Endothelial cell of umbilical vein (primary cell): ENCODE data around the gene ACTBL2.

ENCODE experiments used
- CTCF ChIP-seq, 2 donors: IDR thresholded peaks; 1 replicate in 1 of 2; 2 replicates in 1 of 2; pipeline ENCODE4 v1.5.1; 2011; ENCODE audit warnings: low read length in 2 of 2, mild to moderate bottlenecking in 2 of 2, moderate library complexity in 2 of 2, control low read depth in 1 of 2, inconsistent platforms in 1 of 2, low read depth in 1 of 2; ENCODE audit not compliant: insufficient read depth in 1 of 2; ENCODE audit errors: extremely low read depth in 1 of 2
- EZH2 ChIP-seq: IDR thresholded peaks from 2 replicates; pipeline ENCODE4 v1.6.1; 2012; ENCODE audit warnings: borderline replicate concordance, low read depth, mild to moderate bottlenecking, moderate library complexity, low read length, inconsistent platforms; ENCODE audit not compliant: severe bottlenecking
- FOS ChIP-seq: IDR thresholded peaks from 2 replicates; pipeline ENCODE4 v1.6.1; 2011; ENCODE audit warnings: mild to moderate bottlenecking, low read length, moderate library complexity, borderline replicate concordance; ENCODE audit not compliant: insufficient read depth
- GATA2 ChIP-seq: IDR thresholded peaks from 2 replicates; pipeline ENCODE4 v1.7.0; 2011; ENCODE audit warnings: low read depth, mild to moderate bottlenecking, moderate library complexity, mixed read lengths, low read length; ENCODE audit not compliant: insufficient read length, insufficient read depth
- JUN ChIP-seq: IDR thresholded peaks from 2 replicates; pipeline ENCODE4 v1.6.1; 2011; ENCODE audit warnings: borderline replicate concordance, low read depth; ENCODE audit not compliant: insufficient read length, insufficient read depth
- MAX ChIP-seq: IDR thresholded peaks from 2 replicates; pipeline ENCODE4 v1.6.1; 2011; ENCODE audit not compliant: insufficient read depth, insufficient read length
- MYC ChIP-seq: IDR thresholded peaks from one replicate; pipeline ENCODE4 v1.6.1; 2011; ENCODE audit warnings: mild to moderate bottlenecking, low read depth, low read length
- POLR2A ChIP-seq: IDR thresholded peaks from 2 replicates; pipeline ENCODE4 v1.6.1; 2012; ENCODE audit warnings: low read depth, mild to moderate bottlenecking, control low read depth, low read length
- POLR2AphosphoS5 ChIP-seq: IDR thresholded peaks from 2 replicates; pipeline ENCODE4 v1.6.1; 2012; ENCODE audit warnings: low read depth, mild to moderate bottlenecking, control low read depth, low read length, moderate library complexity; ENCODE audit not compliant: insufficient read depth

- TF ChIP-seq CTCF (IDR thresholded peaks at IDR 0.05; ENCODE audit: extremely low read depth in 1 of 2, insufficient read depth in 1 of 2, low read depth in 1 of 2, low read length in 2 of 2) (no peak), POLR2A (no peak), MAX (no peak), POLR2AphosphoS5 (no peak), JUN (no peak), FOS (no peak), EZH2 (no peak), MYC (no peak), GATA2 (no peak)
Measured at GRCh38 chr5:57470339-57470738, 12.3 kb downstream of the ACTBL2 start.
